CD4-positive, alpha-beta T cell treated with Interleukin-10 for 1 hour (primary cell): ENCODE data around the gene TBCCD1.
A peak's percentile ranks its signal among the peaks of the same experiment; 100 is the strongest.
"Not testable (repeated sequence)": the region's sequence is repeated elsewhere in the genome, so short reads cannot be mapped to it uniquely, and the experiment has no call there.

Experiments used
- DNase-seq: peaks from one replicate; pipeline ENCODE4 v3.0.0-alpha.2; 2020

Gene TBCCD1

DNA sequence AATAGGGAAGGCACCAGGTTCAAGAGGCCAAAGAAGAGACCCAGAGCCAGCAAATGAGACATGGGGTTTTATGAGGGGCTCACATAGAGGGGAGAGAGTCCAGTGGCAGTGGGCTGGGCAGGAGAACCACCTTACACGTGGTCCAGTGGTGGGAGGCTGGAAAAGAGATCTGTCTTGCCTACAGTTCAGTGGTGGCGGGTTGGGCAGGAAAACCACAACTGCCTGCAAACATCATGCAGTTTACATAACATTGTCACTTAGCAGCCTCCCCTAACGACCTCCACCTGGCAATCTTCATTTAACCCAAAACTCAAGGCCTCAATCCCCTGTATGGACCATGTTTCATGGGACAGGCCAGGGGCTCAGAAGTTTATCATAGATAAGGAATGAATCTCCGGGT lies 52.0 kb downstream of the TBCCD1 start:
- DNase-seq: peak; percentile 55

DNA sequence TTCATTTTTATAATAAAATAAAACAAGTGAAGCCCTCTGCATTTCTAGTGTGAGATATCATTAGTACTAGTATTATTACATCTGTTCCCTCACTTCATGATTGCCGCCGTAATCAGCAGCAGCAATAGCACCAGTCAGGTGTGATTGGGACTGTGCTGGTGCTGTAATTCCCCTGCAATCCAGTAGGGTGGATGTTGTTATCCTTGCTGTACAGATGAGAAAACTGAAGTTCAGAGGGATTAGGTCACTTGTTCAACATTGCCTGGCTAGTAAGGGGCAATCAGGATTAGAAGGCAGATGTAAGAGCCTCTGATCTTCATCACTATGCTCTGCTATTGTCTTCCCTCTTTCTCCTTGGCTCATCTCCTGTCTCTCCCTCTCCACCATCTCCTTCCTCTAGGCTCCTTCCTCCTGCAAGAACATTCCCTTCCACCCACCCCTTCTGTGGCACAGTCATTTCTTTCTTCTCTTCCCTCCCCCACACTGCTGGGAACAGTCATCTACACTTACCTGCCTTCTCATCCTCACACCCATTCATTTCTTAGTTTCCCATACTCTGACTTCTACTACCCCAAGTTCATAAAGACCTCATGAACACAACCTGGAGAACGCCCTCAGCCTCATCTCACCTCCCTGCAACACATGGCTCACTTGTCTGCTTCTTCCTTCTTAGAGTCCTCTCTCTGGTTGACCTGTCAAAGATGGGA lies 52.7 kb downstream of the TBCCD1 start:
- no peak for DNase-seq

DNA sequence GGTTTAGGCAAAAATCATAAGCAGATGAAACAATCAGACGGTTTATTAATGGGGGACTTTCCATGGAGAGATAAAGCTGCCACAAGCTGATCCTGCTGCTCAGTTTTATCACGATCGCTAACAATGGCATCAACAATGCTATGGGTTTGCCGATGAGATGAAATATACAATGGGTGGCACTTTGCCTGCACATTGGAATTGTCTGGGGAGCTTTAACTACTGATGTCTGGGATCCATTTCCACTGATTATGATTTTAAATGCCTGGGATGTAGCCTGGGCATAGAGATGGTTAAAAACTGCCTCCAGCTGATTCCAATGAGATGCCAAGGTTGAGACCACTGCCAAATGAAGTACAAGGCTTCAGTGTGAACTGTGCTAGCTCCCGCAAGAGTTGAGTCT lies 53.8 kb downstream of the TBCCD1 start:
- no peak for DNase-seq

DNA sequence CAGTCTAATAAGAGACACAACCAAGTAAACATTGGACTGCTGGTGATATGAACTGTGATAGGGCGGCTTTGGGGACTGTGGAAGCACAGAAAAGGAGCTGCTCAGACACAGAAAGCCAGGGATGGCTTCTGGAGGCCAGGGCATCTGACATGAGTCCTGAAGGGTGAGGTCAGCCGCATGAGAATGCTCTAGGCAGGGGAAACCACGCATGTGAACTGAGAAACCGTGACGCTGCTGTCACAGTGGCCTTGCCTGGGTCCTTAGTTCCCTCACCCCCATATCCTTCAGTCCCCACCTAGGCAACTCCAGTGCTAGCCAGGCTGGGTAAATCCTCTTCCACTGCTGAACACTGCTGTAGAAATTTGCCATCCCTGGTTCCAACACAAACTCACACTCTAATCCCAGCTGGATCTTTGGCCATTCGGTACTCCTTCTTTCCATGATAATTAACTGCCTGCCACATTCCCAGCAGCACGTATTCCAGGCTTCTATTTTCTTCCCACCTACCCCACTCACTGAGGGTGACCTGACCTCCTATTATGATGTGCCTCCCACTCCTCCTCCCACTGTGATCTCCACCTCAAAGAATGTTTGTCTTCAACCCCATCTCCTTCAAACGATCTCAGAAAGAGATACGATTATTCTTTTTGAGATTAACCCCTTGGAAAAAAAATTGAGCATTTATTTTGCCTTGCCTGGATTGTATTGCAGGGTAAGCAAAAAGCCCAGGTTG lies 54.4 kb downstream of the TBCCD1 start:
- DNase-seq: no peak

DNA sequence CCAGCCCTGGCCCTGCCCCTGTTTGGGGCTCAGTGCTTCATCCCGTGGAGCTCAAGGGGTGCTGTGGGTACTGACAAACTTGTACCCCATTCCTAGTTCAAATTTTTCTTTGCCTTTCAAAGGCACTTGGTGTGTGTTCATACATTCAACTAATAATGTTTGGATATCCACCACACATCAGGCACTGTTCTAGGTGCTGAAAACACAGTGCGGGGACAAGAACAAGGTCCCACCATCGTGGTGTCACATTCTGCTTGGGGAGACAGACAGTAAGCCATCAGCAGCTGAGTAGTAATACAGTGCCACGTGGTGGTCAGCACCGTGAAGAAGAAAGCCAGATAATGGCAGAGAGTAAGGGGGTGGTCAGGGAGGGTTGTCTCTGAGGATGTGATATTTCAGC lies 55.4 kb downstream of the TBCCD1 start:
- no peak for DNase-seq

DNA sequence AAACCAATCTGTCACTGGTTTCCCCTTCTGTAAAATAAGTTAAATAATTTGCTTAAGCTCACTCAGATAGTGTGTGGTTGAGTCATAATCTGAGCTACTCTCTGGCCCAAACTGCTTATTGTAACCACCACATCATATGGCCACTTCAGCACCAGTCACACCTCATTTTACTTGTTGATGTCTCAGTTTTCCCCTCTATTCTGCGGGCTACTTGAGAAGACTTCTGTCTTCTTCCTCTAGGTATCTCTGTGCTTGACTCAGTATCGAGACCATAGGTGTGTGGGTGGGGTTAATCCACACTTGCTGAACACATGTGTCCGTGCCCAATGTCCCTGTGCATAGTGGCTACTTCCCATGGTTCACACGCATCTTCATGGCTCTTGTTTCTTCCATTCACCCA lies 55.9 kb downstream of the TBCCD1 start:
- DNase-seq: no peak

DNA sequence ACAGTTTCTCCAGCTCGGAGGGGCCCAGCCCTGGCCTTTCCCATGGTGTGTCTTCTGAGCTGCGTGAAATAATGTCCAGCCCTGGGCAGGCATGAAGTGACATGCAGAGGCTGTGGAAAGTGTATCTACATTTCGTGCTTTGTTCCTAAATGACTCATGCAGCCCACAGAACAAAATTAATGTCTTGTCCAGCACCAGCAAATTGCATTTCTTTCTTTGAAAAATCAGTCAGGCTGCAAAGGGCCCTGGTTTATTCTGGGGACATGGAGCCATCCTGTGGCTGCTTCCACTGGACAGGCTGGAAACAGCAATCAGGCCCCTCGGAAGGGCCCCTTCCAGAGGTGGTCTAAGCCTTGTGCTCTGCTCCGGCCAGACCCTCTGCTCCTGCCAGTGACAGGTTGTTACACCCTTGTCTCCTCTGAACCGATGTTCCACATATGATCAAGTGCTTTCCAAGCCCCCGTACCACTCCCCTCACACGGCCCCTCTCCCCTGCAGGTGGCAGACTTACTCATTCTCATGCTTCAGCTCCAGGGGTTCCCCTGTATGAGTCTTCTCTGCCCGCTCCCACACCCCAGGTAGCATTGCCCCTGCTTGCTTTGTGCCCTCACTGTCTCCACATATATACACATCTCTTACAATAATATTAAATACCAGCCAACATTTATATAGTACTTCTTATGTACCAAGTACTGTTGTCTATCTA lies 56.6 kb downstream of the TBCCD1 start:
- DNase-seq: no peak

DNA sequence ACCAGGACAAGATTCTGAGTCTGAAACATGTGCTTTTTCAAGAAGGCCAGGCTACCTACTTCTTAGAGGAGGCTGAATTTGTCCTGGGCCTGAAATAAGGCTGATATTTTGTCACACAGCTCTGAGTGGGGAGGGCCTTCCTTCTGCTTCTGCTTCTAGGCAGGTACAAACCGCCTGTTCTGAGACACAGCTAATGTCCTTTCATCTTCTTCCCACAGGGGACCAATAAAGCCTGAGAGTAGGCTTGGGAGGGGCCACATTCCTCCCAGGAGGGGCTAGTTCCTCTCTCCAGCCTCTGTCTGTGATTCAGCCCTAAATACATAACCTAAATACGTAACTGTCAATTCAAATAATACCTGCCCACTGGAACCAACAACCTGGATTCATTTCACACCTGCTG lies 57.7 kb downstream of the TBCCD1 start:
- DNase-seq: no peak

DNA sequence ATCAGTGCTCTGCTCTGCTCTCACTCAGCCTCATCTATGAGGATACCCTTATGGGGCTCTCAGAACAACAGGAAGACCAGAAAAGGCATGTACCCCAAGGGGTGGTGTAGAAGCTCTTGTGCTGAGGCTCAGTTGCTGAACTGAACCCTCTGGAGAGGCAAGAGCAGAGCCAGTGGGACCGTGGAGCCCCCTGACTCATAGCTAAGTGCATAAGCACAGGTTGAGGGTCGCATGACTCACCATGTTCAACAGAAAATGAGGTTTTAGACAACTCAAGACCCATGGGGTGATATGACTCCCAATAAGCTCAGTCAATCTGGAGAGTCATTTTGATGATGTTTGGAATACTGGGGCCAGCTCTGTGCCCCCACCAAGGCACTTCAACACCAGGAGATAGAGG lies 60.3 kb downstream of the TBCCD1 start:
- DNase-seq: no peak

DNA sequence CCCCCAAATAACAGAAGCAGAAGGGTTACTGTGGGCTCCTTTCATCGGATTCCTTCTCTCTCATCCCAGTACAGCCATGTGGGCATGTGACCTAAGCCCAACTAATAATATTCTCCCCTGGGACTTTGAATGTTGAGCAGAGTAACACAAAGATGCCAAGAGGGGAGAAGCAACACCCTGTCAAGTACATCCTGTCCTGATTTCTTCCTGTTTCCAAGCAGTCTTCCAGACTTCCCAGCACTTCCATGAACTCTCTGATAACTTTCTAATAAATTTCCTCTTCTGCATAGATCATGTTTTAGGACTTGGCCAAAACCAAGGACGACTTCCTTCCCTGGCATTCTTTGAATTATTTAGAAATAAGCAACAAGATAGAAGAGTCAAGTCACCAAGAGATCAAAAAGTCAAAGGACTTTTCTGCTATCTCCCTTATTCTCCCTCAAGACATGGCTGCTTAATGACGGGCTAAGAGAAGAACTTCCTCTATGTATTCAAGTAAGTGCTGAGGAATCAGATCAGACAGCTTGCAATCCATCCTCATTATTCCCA lies 60.9 kb downstream of the TBCCD1 start:
- DNase-seq: no peak

DNA sequence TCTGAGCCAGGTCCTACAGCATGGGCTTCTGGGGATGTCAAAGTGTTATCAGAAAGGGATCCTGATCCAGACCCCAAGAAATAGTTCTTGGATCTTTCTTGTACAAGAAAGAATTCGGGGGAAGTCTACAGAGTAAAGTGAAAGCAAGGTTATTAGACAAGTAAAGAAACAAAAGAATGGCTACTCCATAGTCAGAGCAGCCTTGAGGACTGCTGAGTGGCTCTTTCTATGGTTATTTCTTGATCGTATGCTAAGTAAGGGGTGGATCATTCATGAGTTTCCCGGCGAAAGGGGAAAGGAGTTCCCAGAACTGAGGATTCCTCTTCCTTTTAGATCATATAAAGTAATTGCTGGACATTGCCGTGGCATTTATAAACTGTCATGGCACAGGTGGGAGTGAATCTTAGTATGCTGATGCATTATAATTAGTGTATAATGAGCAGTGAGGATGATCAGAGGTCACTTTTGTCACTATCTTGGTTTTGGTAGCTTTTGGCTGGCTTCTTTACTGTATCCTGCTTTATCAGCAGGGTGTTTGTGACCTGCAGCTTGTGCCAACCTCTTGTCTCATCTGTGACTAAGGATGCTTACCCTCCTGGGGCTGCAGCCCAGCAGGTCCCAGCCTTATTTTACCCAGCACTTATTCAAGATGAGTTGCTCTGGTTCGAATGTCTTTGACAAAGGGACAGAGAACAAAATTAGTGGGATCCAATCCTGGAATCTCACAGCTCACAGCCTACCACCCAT lies 64.0 kb downstream of the TBCCD1 start:
- no peak for DNase-seq

DNA sequence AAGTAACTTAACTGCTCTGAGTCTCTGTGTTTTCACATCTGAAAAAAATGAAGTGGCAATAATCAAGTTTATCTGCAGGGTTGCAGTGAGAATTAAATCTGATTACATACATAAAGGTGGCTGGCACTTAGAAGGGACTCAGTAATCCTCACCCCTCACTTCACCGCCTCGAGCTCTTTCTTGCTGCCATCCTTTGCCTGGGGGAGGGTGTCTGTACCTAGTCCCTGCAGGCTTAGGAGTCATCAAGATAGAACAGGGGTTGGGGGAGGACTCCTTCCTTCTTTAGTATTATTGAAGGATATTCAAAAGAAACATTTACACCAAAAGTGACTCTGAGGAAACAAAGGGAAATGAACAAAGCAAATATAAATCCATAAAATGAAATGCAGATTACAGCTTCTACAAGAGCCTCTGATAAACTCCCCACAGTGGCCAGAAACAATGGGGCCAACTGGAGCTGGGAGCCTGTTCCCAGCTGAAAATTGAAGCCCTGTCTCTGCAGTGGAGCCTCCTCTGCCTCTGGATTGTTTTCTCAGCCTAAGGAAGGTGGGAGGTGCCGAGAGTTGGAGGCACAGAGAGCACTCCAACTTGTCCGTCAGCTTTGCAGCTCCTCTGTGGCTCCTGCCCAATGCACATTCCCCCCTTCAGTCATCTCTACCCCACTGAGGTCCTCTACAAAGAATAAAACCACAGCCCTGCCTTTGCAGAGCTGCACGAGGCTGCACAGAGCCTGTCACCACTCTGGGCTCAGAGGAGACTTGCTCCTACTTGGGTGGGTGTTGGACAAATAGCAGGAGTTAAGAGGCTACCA lies 64.8 kb downstream of the TBCCD1 start:
- DNase-seq: no peak

DNA sequence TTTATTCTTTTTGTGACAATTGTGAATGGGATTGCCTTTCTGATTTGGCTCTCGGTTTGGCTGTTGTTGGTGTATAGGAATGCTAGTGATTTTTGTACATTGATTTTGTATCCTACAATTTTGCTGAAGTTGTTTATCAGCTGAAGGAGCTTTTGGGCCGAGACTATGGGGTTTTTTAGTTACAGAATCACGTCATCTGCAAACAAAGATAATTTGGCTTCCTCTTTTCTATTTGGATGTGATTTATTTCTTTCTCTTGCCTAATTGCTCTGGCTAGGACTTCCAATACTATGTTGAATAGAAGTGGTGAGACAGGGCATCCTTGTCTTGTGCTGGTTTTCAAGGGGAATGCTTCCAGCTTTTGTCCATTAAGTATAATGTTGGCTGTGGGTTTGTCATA lies 67.2 kb downstream of the TBCCD1 start:
- DNase-seq: not testable (repeated sequence)

DNA sequence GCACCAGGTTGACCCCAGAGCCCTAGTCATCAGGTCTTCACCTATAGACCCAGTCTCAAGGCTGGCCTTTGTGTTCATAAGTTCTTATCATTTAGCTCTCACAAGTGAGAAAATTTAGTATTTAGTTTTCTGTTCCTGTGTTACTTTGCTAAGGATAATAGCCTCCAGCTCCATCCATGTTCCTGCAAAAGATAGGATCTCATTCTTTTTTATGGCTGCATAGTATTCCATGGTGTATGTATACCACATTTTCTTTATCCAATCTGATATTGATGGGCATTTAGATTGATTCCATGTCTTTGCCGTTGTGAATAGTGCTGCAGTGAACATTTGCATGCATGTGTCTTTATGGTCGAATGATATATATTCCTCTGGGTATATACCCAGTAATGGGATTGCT lies 69.1 kb downstream of the TBCCD1 start:
- DNase-seq: not testable (repeated sequence)

DNA sequence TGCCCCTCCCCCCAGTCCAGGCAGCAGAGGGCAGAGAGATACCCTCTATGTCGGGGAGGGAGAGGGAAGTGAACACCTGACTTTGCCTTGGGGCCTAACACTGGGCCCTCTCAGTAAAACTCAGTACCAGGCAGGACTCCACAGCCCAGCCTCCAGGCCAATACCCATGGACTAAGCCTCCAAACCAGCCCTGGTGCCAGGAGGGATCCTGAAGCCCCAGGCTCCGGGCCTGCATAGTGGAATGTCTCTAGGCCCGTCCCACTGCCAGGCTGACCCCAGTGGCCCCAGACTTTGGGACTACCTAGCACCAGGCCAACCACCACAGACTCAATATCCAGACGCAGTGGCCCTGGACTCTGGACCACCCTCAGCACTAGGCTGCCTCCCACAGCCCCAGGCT lies 69.5 kb downstream of the TBCCD1 start:
- DNase-seq: no peak

DNA sequence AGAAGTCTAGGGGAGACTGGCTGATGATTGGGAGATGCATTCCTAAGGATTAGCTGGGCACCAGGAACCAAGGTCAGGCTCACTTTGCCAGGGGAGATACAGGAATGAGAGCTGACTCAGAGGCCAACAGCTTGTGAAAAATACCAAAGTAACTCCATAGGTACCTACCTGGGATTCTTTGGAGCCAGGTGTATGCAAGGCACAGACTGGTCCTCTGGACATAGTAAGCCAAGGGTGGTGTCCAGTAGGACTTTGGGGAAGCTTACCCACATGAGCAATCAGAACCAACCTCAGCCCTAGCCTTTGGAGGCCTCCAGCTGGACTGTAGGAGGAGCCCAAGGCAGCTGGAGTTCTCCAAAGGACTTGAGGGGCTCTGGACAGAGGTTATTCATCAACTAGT lies 70.5 kb downstream of the TBCCD1 start:
- DNase-seq: no peak
